ENCODE measurements around the gene OR2H2.

OR2H2 gene

DNA sequence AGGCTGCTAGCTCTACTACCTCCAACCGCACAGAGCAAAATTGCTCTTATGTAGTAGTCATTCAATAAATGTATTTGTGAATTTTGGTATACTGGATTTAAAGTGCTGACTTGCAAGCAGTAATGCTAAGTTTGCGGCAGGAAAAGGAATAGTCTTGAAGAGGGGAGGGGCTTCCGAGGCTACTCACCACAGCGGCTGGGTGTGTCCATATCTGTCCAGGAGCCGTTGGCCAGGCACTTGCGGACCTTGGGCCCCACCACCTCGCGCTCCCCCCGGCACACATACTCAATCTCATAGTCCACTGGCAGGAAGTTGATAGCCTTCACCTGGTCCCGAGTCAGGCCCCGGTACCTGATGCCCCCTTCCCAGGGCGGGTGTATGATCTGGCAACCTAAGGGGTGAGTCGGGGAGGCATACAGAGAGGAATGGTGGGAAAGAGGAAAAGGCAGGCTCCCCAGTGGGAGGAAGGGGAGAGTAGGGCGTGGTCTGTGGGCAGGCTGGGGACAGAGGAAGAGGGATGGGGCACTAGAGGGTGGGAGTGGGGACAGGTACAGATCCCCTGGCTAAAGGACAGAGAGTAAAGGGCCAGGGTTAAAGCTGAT lies 46.4 kb downstream of the OR2H2 start:
- no peak for DNase-seq

GRCh38 chr6:29631860-29632731 lies 47.2 kb downstream of the OR2H2 start:
- DNase-seq, result peak; percentile 74 to 75

DNA sequence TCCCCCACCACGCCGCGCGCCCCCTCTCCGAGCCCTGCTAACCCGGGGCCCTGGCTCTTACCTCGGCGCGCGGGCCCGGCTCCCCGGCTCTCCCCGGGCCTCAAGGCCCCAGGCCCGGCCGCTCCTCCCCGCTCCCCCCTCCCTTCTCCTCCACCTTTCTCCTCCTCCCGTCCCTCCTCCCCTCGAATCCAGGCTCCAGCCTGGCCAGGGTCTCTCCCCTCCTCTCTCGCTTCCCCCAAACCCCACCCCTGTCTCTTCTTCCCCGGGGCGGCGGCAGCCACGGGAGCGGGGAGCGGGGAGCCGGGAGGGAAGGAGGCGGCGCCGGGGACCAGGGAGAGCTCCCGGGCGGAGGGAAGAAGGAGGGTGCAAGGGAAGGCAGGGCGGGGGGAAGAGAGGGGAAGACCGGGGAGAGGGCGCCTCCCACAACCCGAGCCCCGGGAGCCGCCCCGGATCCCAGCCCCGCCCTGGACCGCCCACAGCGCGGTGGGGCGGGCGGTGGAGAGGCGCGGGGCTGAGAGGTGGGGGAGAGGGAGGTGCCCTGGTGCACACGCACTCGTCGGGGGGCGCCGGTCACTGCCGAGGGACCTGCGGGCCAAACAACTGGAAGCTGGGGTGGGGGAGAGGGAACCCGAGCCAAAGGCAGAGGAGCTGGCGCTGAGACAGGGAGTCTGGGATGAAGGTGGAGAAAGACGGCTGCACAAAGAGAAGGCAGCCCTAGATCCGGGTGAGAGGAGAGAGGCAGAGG lies 48.0 kb downstream of the OR2H2 start, which contains the start of gene GABBR1:
TSS of gene GABBR1 (minus strand) at position 395 of the 745 bp plus-strand sequence. CDS start 798 bp downstream, outside the sequence.
- peak; percentile 66 to 77 for DNase-seq

DNA sequence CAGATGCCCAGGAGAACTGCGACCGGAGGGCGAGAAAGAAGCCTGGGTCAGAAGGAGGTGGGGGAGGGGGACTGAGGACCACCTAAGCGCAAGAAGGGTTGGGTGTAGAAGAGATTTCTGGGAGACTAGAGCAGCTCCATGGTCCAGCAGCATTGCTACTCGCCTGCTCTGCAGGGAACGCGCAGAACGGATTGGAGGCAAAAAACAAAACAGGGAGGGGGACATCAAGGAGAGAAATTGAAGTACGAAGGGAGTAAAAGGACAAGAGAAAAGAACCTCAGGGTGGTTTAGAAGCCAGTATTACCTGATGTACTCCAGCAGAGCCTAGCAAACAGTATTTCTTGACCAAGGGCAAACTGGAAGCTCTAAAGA lies 48.6 kb downstream of the OR2H2 start:
- no peak for DNase-seq

DNA sequence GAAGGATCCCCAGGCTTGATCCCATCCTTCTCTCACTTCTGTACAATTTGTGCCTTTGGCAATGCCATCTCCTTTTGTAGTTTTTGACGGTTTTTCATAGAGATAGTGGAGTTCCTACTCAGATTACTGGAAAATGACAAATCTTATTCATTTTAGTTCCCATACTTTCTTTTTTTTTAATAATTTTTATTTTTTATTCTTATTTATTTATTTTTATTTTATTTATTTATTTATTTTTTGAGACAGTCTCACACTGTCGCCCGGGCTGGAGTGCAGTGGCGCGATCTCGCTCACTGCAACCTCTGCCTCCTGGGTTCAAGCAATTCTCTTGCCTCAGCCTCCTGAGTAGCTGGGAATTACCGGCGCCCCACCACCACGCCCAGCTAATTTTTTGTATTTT lies 52.3 kb downstream of the OR2H2 start:
- DNase-seq, result no peak

All from CD4-positive, alpha-beta T cell treated with Interferon alpha-2 for 1 hour (primary cell).